Bone marrow (tissue), 2 donors: ENCODE measurements around the gene APBA2.

Source experiments
- DNase-seq, 2 donors: peaks; one replicate each; lab custom pipeline; 2025; lab: John Stamatoyannopoulos, UW

APBA2 gene

DNA sequence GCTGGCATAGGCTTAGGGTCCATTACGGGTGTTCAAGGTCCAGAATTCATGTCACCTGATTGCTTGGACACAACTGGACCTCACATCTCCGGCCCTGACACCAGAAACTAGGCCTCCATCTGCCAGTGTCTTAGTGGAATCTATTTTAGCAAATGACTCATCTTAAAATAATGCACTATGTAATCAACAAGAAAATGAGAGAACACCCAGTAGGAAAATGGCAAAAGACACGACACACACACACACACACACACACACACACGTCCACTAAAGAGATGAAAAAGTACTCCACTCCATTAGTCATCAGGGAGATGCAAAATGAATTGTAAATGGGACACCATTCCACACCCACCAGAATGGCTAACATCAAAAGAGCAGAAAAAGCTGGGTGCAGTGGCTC, 11.2 kb downstream of the APBA2 start:
- DNase-seq: no peak

DNA sequence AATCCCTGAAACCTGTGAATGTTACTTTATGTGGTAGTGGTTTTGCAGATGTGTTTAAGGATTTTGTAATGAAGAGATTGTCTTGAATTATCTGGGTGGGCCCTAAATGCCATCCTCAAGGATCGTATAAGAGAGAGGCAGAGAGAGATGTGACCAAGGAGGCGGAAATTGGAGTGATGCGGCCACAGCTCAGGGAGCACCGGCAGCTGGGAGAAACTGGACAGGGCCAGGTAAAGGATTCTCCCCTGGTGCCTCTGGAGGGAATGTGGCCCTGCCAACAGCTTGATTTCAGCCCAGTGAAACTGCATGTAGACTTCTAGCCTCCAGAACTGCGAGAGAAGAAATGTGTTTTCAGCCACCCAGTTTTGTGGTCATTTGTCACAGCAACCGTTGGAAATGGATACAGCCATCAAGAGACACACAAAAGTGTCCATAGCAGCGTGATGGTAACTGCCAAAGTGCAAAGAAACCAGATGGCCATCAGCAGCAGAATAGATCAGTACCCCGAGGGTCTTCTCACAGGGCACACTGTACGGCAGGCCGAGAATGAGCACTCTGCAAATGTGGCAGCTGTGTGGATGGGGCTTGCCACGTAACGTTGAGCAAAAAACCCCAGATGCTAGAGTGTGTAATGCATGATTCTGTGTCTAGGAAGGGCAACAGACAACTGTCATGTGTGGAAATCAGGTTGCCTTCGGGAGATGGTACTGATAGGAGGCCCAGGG, 12.2 kb downstream of the APBA2 start:
- DNase-seq: no peak

DNA sequence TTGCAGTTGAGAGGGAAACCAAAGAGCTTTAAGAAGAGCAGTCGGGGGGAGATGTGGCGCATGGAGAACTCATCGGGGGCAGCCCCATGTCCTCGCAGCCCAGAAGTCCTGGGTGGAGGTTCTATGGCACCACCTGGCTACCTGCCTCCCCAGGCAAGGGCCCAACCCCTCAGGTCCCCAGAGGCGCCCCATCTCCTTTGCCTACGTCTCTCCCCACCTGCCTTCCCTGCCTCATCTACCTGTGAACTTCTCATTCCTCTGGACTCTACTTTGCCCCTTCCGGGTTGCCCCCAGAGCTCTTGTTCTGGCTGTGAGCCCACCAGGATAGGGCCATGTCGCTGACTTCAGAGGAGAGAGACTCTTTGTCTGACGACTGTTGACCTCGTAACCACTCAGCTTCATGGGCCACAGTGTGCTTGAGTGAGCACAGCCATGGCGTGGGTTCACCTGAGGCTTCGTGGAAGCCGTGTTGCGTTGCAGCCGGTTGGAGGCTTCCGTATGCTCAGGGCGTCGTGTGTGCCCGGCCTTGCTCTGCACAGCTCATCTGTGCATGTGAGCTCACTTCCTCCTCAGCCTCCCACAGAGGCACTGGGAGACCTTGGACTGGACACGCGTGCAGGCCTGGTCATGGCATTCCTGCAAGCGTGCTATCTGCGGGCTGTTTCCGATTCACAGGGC, 13.4 kb downstream of the APBA2 start:
- DNase-seq: no peak

DNA sequence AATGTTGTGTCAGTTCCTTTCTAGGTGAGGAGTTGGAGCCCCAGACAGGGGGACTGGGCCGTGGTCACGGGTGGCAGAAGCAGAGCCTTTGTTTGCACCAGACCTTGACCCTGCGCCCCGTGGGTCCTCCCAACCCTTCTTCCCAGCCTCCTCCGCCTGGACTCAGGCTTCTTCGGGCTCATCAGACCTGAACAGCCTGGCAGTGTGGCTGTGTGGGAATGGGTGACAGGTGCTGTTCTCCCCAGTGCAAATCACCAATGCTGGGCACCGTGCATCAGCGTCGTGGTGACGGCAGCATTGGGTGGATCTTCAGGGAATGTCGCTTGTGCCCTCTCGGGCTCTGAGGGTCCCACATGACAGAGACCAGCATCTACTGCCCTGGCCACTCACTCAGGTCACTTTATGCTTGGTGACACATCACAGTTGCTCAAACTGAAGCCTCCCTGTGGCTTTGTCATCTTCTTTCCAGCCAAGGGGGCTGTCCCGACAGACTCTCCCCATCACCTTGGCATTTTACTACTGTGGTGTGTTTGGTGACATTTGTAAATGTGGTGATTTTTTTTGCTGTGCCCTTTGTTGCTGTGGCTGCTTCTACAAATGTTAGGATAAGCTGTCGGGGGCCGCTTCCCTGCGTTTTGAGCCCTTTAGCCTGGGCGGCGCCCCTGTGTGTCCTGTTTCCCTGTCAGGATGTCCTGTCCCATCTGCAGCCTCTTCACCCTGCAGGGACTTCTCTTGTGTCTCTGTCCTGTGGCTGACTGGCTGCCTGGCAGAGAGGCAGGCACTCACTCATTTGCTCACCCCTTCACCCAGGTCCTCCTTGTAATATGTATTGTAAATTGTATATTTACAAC, 14.5 kb downstream of the APBA2 start:
- no peak for DNase-seq

DNA sequence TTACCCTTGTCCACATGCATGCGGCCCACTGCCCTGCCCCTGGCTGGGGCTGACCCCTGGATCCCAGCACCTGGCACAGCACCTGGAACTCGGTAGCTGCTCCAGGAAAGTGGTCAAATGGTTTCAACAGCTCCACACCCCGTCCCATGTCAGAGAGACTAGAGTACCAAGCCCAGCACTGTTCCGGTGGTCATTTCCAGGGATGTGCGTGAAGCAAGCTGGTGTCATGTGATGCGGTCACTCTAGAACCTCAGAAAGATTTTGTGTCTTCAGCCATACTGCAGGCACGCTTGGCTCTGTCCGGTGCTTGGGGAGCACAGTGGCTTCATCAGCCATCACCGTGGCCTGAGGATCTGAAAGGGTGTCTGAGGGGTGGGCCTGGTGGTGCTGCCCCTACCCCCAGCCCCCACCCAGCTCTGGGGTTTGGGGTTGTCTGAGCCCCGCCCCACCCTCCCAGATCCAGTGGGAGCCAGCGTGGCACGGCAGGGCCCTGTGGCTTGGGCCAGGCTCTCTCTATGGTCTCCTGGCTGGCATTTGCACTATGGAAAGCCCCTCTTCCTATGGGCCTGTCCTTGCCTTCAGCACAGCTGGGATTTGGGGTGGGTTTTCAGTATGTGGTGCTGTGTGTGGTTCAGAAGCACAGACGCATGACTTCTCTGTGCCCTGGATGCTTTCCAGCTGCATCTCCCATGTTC, 15.3 kb downstream of the APBA2 start:
- no peak for DNase-seq

DNA sequence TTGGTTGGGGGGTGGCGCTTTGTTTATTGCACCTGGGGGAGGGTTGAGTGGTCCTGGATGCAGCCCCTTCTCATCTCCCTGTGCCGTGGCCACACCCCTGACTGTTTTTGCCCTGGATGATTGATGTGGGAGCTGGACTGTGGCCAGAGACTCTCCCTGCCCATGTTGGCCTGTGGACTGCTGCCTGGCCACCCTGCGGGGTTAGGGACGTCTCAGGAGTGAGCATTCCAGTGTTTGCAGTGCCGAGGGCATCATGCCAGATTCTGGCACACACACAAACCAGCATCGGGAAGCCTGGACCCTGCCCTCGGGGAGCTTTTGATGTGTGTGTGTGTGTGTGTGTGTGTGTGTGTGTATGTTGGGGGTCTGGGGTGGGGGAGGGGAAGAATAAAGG, 15.8 kb downstream of the APBA2 start:
- no peak for DNase-seq

DNA sequence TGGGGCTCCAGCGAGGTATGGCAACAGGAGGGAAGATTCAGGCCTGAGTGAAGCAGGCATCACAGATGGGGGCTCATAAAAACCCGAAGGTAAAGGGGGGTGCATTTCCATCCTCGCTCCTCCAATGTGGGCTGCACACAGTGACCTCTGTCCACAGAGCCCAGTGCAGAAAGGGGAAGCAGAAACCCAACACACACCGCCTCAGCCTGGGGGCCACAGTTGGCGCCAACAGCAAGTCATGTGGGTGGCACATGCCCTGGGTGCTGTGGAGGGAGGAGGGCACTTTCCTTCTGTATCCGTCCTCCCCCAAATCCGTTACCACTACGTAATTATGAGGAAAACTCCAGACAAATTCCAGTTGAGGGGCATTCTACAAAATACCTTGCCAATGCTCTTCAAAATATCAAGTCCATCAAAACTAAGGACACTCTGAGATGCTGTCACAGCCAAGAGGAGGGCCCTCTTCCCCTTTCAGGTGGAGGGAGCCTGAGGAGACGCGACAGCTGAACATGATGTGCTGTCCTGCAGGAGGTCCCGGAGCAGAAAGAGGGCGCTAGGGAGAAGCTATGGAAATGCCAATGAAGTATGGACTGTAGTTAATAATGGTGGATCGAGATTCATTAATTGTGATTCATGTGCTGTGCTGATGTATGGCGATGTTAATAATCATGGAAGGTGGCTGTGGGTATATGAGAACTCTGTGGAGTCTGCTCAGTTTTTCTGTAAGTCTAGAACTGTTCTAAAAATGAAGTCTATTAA, 16.4 kb downstream of the APBA2 start:
- DNase-seq: no peak

DNA sequence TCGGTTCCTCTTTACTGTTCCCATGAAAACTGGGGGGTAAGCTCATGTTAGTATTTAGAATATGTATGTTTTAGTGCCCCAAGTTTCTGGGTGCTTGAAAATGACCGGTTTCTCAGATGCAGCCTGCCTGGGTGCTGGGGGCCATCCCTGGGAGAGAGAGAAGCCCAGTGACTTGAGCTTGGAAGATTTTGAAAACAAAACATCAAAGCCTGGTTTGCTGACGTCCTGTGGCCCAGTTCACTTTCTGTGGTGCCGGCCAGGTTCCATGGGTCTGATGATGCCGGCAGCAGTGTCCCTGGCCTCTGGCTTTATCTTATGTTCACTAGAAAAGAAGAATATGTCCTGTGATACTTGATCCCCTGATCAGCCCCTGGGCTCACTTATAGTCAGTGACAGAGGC, 17.1 kb downstream of the APBA2 start:
- no peak for DNase-seq

DNA sequence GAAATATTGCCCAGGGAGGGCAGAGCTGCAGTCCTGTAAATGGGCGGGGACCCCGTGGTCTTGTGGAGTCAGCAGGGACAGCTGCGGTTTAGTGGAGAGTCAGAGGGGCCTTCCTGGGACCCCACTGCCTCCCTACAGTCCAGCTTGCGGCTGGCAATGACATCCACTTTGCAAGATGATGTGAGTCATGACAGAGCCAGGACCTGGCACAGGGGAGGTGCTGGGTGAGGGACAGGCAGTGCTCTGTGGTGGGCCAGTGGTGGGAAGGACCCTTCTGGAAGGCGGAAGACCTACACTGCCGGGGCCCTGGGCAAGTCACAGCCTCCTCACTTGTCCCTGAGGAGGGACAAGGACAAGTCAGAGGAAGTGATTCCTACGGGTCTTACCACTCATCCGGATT, 17.8 kb downstream of the APBA2 start:
- DNase-seq: no peak

DNA sequence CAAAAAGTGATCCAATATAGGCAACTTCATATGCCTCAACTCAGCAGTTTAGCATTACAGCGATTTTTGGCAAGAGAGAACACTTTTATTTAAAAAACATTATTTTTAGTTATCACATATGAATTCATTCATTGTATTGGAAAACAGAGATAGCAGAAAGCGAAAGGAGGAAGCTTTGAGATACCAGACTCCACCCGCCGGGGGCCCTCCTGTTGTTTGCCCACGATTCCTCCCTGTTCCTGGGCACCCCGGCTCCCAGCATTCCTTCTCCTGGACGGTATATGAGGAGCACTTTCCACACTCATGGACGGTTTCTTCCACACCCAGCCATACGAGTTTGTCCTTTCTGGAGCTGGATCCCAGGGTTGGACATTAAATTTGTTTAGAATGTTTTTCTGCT, 18.2 kb downstream of the APBA2 start:
- DNase-seq: no peak

DNA sequence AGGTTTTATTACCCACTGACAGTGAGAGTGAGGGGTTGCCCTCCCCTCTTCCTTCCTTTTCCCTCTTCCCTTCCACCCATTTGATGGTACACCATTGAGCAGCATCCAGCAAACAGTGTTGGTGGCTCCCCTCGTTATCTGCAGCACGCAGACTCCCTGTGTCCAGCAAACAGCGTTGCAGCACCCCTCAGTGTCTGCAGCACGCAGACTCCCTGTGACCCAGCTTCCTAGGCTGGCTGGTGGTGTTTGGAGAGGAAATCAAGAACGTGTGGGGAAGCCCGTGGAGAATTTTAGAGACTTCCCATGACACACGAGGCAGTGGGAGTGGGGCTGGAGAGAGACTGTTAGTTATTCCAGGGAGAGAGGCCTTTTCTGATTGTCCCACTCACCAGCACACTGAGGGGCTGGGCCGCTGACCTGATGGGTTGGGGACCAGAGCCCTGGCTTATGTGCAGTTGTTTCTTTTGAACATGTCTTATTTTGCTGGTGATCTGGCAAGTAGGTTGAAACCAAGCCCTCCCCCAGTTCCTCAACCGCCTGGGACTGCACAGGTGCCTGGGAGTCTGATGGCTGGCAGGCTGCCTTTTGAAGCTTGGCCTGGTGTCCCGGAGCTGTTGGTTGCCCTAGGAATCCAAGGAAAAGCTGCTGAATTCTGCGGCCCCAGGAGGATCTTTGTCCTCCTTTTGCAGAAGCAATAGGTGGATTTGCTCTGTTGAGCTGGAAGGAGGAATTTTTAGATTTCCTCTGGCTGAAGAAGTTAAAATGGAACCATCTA, 19.0 kb downstream of the APBA2 start:
- DNase-seq: no peak

DNA sequence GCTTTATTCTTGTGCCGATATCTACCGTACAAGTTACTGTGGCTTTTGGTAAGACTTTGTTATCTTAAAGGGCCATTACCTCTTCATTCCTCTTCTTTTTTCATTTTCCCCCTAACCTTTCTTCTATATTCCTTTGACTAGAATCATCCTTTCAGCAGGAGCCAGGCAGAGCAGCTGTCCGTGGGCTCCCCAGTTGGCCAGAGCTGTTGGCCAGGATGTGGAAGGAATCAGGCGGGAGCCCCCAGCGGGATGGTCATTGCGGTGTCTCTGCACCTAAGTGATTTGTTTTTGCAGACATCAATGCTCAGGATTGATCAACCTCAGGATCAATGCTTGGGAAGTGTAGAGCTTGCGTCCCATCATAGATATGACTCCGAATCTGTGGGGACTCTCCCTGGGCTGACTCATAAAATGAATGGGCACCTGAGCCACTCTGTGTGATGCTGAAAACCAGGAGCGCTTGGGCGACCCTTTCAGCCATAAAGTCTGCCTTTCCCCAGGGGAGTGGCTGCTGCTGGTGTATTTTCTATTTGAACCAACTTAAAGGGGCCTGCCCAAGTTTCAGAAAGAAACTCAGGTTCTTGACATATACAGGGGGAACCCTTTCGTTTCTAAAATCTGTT, 21.7 kb downstream of the APBA2 start:
- no peak for DNase-seq

DNA sequence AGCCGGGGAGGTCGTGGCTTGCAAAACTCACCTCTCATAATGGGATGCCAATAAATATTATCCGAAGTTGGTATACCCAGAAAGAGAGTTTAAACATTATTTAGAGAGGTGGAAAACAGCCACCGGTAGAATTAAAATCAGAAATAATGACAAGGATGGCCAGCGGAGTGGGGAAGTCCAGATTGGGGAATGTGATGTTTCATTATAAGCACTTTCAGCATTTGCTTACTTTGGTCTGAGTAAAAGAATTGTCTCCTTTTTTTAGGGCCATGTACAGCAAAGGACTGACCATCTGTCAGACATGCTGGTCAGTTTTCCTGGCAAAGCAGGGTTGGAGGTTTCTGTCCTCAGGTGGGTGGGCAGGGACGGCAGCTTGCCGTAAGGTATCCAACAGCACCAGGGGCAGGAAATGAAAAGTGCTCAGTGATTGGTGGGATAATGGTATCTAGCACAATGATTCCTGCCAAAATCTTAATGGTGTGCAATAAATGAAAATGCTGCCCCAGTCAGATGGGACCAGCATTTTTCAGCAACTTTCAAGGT, 24.3 kb downstream of the APBA2 start:
- DNase-seq: no peak

DNA sequence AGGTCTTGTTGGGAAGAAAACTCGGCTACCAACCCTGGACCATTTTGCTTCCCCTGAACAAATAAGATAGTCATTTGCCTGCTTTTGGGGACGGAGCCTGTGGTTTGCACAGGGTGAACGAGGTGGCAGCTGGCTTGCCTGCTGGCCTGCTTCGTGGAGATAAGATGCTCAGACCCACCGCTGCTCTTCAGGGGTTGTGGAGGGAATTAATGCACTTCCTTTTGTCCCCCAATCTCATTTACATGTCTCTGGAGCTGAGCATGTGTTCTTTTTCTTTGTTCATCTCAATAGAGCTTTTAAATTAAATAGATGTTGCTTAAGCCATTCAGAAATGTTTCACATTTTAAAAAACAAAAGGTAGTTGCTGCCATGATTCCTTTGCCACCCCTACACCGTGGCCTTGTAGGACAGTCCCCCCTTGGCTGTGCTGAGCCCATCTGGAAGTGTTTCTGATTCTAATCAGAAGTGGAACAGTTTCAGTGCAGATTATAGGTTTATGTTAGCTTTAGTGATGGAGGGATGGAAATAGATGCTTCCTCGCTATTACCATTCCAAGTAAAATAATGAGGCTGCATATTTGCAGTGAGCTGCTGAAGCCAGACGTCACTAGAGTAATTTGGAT, 25.6 kb downstream of the APBA2 start:
- no peak for DNase-seq

DNA sequence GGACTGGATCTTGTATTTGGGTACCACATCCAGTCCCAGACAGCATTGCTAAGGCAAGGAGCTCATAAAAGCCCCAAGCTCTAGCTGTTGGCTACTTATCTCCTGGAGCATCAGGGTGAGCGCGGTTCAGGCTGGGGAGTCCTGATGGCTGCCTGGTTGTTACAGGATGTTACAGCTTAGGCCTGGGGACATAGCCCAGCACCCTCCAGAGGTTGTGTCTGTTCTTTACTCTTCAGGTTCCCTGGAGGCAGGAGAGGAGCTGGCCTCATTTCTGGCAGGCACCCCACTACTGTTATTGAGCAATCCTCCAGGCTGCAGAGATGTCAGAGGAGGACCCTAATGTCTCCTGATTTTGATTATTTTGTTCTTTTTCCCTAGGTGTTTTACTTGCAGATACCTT, 26.6 kb downstream of the APBA2 start:
- no peak for DNase-seq

DNA sequence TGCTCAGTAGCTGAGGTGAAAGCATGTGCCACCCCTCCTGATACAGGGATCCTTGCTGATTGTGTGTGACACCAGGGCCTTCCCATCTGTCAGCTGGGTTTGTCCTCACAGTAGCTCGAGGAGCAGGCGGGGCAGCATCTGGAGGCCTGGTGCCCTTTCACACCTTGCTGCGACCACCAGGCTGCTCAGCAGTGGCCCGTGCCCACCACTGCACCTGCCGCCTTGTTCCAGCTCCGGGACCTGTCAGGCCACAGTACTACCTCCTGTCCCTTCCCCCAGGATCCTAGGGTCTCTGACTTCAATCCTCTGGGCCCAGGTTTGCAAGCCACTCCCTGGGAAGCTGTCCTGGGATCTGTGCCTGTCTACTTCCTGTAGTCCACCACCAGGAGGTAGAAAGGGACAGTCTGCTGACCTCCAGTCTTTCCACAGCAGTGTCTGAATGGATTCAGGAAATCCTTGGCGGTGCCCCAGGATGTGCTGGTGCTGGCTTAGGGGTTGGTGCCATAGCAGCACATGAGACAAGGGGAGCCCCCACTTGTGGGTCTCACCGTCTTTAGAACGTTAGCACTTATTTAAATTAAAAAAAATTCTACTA, 27.5 kb downstream of the APBA2 start:
- no peak for DNase-seq

DNA sequence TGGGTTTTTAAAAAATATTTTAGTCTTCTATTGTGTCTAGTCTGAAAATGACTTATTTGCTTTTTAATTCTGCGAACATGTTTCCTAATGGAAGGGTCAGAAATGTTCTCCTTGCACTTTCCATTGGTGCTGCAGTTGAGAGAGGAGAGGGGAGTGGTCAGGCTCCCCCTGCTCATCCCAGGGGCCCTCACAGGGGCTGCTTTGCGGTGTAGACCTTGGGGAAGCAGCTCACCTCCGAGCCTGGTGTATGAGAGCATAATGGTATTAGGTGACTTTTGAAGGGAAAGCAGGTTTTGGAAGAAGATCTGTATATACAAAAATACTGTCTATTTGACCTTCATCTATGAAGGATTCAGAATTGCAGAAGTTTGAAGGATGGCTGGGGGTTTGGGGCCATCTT, 28.3 kb downstream of the APBA2 start:
- no peak for DNase-seq

DNA sequence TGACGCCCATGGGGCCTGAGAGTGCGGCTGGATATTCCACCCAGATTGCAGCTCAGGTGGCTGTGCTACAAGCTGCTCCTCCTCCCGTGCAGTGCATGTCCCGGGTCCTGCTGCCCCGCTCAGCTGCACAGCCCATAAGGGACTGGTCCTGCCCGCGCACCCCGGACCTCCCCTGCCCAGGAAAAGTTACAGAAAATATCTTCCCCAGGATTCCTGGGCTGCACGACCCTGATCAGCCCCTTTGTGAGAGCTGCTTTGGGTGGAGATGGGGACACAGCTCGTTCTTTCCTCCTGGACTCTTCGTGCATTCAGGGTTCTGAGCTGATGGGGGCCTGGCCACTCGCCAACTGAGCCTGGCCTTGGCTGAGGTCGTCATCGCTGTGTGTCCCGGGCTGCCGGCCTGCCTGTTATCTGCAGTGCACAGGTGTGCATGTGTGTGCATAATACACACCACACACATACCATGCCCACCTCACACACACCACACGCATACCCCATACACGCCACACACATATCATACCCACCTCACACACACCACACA, 28.8 kb downstream of the APBA2 start:
- no peak for DNase-seq
